GM12891 (cell line): ENCODE data around the gene NONO. TPM values are rescaled to one million over a fixed set of nuclear protein-coding genes. Genes with fewer than 3 reads are reported as not detected.

Experiments used
- DNase-seq: peaks from one replicate; pipeline ENCODE4 v3.0.0; 2011; ENCODE audit warnings: low spot score; ENCODE audit not compliant: insufficient read length
- FAIRE-seq: peaks from 2 replicates; lab custom pipeline; 2011; peaks lifted over from hg19 to GRCh38; lab: Jason Lieb, UNC
- PAX5 ChIP-seq: IDR thresholded peaks from 2 replicates; pipeline ENCODE4 v1.6.1; 2011; ENCODE audit warnings: low read length, moderate library complexity, mild to moderate bottlenecking; ENCODE audit not compliant: insufficient read depth, severe bottlenecking
- POLR2A ChIP-seq: IDR thresholded peaks from 2 replicates; pipeline ENCODE4 v1.6.1; 2011; ENCODE audit warnings: low read depth, low read length, control low read depth
- POLR2AphosphoS5 ChIP-seq: IDR thresholded peaks from 2 replicates; pipeline ENCODE4 v1.6.1; 2011; ENCODE audit warnings: low read depth, low read length, control low read depth
- POU2F2 ChIP-seq: IDR thresholded peaks from 2 replicates; pipeline ENCODE4 v1.6.1; 2011; ENCODE audit warnings: low read depth, mild to moderate bottlenecking, control low read depth, low read length, moderate library complexity
- SPI1 ChIP-seq: IDR thresholded peaks from 2 replicates; pipeline ENCODE4 v1.6.1; 2011; ENCODE audit warnings: low read depth, low read length, control low read depth
- TAF1 ChIP-seq: IDR thresholded peaks from 2 replicates; pipeline ENCODE4 v1.6.1; 2011; ENCODE audit warnings: low read depth, low read length, control low read depth
- polyA plus RNA-seq: library from polyadenylated mRNA; unstranded; fragments of >200 nt; gene quantifications from one replicate; pipeline ENCODE4 v1.2.1, GENCODE V29; 2012; ENCODE audit warnings: low read depth, missing spikeins, inconsistent platforms; ENCODE audit not compliant: missing spikeins

NONO gene, protein sequence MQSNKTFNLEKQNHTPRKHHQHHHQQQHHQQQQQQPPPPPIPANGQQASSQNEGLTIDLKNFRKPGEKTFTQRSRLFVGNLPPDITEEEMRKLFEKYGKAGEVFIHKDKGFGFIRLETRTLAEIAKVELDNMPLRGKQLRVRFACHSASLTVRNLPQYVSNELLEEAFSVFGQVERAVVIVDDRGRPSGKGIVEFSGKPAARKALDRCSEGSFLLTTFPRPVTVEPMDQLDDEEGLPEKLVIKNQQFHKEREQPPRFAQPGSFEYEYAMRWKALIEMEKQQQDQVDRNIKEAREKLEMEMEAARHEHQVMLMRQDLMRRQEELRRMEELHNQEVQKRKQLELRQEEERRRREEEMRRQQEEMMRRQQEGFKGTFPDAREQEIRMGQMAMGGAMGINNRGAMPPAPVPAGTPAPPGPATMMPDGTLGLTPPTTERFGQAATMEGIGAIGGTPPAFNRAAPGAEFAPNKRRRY
- 244 TPM for polyA plus RNA-seq

DNA sequence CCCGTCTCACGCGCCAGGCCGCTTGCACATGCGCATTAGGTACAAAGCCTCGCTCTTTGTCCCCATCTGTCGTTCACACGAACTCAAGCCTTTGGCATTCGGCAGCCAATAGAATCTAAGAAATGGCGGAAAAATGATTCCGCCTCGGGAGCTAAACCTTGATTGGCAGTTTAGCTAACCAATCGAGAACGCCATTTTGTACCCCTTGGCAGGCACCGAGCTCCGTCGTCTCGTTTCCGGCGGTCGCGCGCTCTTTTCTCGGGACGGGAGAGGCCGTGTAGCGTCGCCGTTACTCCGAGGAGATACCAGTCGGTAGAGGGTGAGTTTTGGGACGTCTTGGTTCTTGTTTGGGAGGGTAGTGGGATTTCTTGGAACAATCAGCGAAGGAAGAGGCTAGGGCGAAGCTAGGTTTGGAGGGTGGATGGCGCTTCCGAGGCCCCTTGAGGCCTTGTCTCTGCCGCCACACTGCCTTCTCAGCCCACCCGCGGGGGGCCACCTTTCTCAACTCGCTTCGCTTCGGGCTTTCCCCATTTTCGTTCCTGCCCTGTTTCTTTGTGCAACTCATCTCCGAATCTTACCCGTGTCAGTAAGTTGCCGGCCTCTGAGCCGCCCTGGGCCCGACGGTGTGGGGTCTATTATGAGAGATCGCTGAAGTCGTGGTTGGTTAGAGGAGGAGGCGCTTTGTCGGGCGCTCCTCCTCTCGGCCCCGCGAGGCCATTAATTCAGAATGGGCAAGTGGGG is at the start of gene NONO:
TSS of gene NONO (plus strand) at position 233 of the 741 bp plus-strand sequence. CDS start 7,003 bp downstream, outside the sequence.
- FAIRE-seq: peak; percentile 95
- peak; percentile 40 for DNase-seq
- TF ChIP-seq TAF1 (peak; percentile 25; the same call in 1 of the 2 replicates), POU2F2 (no peak), POLR2AphosphoS5 (peak; percentile 75), SPI1 (no peak), PAX5 (no peak)

DNA sequence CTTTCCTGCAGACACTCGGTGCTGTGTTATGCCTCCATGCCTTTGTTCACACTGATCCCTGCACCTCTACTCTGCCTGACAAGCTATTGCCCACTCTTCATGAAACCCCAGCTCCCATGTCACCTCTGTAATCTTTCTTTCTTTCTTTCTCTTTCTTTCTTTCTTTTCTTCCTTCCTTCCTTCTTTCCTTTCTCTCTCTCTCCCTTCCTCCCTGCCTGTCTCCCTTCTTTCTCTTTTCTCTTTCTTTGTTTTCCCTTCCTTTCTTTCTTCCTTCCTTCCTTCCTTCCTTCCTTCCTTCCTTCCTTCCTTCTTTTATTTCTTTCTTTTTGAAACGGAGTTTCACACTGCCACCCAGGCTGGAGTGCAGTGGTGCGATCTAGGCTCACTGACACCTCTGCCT is 48.0 kb upstream of the NONO start:
- FAIRE-seq (no peak), DNase-seq (no peak)
- no peak for TF ChIP-seq POLR2A
- no peak for TF ChIP-seq POLR2AphosphoS5
- no peak for TF ChIP-seq PAX5
- TF ChIP-seq POU2F2: no peak
- no peak for TF ChIP-seq SPI1
- TF ChIP-seq TAF1: no peak

DNA sequence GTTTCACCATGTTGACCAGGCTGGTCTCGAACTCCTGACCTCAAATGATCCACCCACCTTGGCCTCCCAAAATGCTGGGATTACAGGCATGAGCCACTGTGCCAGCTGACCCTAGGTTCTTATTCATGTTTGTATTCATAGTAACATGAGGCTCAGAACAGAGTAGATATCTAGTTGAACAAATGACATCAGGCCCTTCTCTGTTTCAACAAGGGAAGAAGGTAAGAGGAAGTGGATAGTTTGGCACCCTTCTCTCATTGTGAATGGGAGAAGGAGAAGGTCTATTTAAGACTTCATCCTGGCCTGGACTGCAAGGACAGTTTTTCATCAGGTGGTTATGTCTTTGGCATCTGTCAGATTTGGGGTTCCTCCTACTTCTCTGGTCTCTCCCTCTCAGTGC is 46.6 kb upstream of the NONO start:
- FAIRE-seq (no peak), DNase-seq (no peak)
- peak; percentile 43 for TF ChIP-seq SPI1
- no peak for TF ChIP-seq POU2F2

DNA sequence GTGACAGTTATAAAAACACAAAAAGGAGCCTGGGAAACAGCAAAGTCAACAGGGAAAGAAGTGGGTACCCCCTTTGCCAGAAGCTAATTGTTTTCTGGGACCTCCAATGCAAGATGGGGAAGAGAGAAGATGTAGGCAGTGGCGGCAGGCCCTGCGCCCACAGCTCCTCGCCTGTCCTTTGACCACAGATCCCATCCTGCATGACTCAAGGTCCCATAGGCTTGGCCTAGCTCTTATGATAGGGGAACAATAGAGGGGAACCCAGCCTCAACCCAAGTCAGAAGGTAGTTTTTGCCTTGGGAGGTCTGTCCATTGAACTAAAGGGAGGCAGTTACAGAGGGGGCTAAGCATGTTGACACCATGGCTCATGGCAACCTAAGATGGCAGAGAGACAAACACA is 43.7 kb upstream of the NONO start:
- DNase-seq (no peak), FAIRE-seq (no peak)

DNA sequence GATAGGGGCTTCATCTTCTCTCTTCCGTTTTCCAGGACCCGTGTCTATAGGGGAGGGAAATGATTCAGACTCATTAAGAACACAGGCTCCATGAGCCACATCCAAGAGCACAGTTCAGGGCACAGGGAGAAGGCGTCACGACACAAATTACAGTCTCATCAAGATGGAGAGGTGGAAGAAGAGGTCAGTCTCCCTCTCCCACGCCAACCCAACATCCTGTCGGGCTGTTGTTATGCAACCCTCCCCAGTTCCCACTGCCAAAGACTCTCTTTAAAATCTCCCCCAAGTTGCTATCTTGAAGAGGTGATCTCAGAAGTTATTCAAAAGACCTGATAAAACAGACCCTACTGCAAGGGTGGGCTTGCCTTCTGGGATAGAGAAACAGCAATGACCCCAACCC is 42.1 kb upstream of the NONO start:
- TF ChIP-seq POLR2AphosphoS5 (no peak), TAF1 (no peak), POU2F2 (no peak), POLR2A (no peak), SPI1 (no peak), PAX5 (no peak)
- FAIRE-seq (no peak), DNase-seq (no peak)

More for the DNA sequence above, 43.7 kb upstream of the NONO start:
- TF ChIP-seq TAF1 (no peak), SPI1 (no peak), POU2F2 (no peak), POLR2A (no peak), POLR2AphosphoS5 (no peak), PAX5 (no peak)

DNA sequence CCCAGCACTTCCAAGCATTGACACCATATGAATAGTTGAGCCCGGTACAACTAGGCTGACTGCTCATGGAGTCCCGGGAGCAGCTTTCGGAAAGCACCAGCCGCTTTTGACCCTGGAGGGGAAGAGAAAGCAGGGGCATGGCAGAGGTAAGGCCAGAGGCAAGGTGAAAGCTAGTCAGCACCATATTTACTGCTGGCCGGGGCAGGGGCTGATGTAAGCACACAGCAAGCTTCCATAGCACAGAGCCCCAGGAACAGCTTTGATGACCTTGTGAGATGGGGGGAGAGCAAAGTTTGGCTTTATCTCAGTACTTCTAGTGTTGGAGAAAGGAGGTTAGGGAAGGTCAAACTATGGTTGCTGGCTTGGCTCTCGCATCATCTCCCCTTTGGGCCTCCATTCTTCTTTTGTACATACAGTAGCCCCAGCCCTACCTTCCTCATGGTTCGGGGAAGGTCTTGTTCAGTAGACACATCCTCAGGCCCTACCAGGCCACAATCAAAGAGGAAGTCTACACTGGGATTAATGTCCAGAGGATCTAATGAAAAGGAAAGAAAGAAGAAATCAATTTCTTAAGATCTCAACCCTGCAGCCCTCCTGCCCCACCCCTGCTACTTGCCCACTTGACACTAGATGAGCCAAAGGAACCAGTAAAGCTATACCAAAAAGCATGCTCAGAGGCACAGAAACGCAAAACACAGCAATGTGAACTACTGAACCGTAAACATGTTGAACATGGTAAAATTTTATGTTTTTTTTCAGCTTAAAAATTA is 38.9 kb upstream of the NONO start:
- FAIRE-seq (peak; percentile 5), DNase-seq (no peak)
- TF ChIP-seq PAX5 (no peak), POU2F2 (no peak), POLR2AphosphoS5 (no peak), POLR2A (no peak), TAF1 (no peak), SPI1 (no peak)

DNA sequence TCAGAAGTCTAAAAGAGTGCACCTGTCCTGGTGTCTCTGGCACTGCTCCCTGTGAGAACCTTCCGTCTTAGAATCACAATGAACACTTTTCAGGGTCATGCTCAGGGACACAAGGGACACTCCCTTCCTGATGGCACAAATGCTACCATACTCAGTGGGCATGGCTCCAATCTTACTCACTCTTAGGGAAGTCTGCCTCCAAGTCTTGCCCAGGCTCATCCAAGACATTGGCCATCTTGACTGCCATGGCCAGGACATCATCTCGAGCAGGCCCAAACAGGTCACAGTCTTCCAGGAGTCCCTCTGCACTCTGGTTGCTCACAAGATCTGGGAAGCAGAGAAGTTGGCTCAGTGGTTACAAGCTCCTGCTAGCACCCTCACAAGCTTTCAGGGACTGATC is 38.3 kb upstream of the NONO start:
- DNase-seq (no peak), FAIRE-seq (no peak)
- no peak for TF ChIP-seq POLR2A
- no peak for TF ChIP-seq POLR2AphosphoS5
- no peak for TF ChIP-seq SPI1
- no peak for TF ChIP-seq PAX5
- TF ChIP-seq POU2F2: no peak
- TF ChIP-seq TAF1: no peak

DNA sequence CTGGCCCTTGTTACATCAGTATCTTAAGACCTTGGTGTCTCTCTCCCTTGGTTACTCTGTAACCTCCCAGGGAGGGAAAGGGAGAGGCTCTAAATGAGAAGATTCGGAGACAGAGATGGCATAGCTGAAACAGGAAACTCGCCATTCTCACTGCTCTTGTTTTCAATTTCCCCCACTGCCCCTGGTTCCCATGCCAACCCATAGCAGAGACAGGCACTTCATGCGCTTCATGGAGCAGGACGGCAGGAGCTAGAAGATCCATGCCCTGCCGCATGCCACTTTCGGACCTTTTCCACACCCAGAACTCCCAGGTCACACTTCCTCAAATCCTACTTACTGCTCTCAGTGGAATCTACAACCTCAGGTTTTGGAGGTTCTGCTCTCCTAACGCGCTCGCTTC is 32.6 kb upstream of the NONO start:
- DNase-seq: no peak
- peak; percentile 69 for FAIRE-seq
- TF ChIP-seq PAX5 (no peak), POLR2AphosphoS5 (no peak), SPI1 (no peak), TAF1 (no peak), POU2F2 (no peak), POLR2A (no peak)

DNA sequence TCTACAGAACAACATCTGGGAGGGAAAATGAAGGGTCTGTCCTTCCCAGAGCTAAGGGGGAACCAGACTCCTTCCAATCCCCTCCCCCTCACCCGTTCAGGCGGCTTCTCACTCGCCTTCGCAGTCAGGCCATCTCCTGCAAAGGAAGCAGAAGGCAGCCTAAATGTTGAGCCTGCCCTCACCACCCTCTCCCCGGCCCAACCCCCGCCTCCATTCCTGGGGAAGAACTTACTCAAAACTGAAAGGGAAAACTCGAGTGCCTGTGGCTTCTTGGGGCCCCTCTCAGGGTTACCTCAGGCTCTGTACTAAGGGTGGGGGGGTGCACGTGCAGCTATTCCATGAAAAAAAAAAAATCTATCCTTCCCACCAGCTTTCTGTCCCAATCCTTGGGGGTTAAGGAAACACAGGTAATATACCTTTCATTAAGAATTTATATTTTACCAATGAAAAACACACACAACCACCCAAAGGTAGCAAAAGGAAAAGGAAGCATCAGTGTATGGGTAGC is 31.9 kb upstream of the NONO start:
- FAIRE-seq (no peak), DNase-seq (no peak)
- TF ChIP-seq POU2F2: no peak
